Natural killer cell (primary cell): ENCODE data around the gene IRAK1. TPM values are rescaled to one million over a fixed set of nuclear protein-coding genes. Genes with fewer than 3 reads are reported as not detected.

Experiments
- ATAC-seq, 3 donors: fragments of 150-1000 bp in 2 of 3; fragments of 200-7000 bp in 1 of 3; cut with Tn5 transposase; 1 replicate in 1 of 3; 2 replicates in 2 of 3; pipeline ENCODE4 v1.10.0; 2021; ENCODE audit warnings: mild to moderate bottlenecking in 2 of 3, moderate library complexity in 2 of 3
- DNase-seq, 2 donors: peaks; one replicate each; pipeline versions ENCODE4 v3.0.0 to v3.0.0-alpha.2; 2013 to 2021; ENCODE audit warnings: mixed read lengths in 1 of 2
- H3K27ac ChIP-seq: one replicate; pipeline ENCODE4 v1.5.1; 2013; ENCODE audit warnings: mild to moderate bottlenecking, low read length
- H3K27me3 ChIP-seq: one replicate; pipeline ENCODE4 v1.6.1; 2013; ENCODE audit warnings: low read length; ENCODE audit not compliant: control insufficient read depth, insufficient read depth
- H3K36me3 ChIP-seq: one replicate; pipeline ENCODE4 v1.6.1; 2013; ENCODE audit warnings: low read length; ENCODE audit not compliant: control insufficient read depth, insufficient read depth
- H3K4me1 ChIP-seq: one replicate; pipeline ENCODE4 v1.6.1; 2013; ENCODE audit warnings: low read length; ENCODE audit not compliant: control insufficient read depth, insufficient read depth
- H3K4me3 ChIP-seq: one replicate; pipeline ENCODE4 v1.5.1; 2013; ENCODE audit warnings: low read length
- H3K9me3 ChIP-seq: one replicate; pipeline ENCODE4 v1.6.1; 2013; ENCODE audit warnings: low read length; ENCODE audit not compliant: control insufficient read depth, insufficient read depth
- H3K27ac Mint-ChIP-seq, 2 donors: one replicate each; pipeline ENCODE4 v1.8.0; 2022; ENCODE audit warnings: mild to moderate bottlenecking in 2 of 2, mixed read lengths in 2 of 2, moderate library complexity in 1 of 2
- H3K27me3 Mint-ChIP-seq, 2 donors: one replicate each; pipeline ENCODE4 v1.8.0; 2022; ENCODE audit warnings: low read depth in 2 of 2, mixed read lengths in 2 of 2
- H3K36me3 Mint-ChIP-seq: one replicate; pipeline ENCODE4 v1.8.0; 2022; ENCODE audit warnings: mixed read lengths
- H3K4me1 Mint-ChIP-seq, 2 donors: one replicate each; pipeline ENCODE4 v1.8.0; 2022; ENCODE audit warnings: mixed read lengths in 2 of 2
- H3K4me3 Mint-ChIP-seq: one replicate; pipeline ENCODE4 v1.8.0; 2022; ENCODE audit warnings: mild to moderate bottlenecking, moderate library complexity, mixed read lengths
- H3K9me3 Mint-ChIP-seq, 2 donors: one replicate each; pipeline ENCODE4 v1.8.0; 2022; ENCODE audit warnings: mixed read lengths in 2 of 2
- CTCF ChIP-seq: fragments of 200-600 bp; IDR thresholded peaks from one replicate; pipeline ENCODE4 v1.8.0; 2022; ENCODE audit warnings: antibody characterized with exemption
- WGBS: methylation state at CpG from one replicate; pipeline ENCODE4 v1.1.7; 2013; ENCODE audit warnings: missing lambda C conversion rate; ENCODE audit not compliant: insufficient coverage; 5-methylcytosine and 5-hydroxymethylcytosine counted together
- intact Hi-C: fragments of 100-400 bp; cut with micrococcal nuclease; formaldehyde crosslinking; loops from one replicate; pipeline ENCODE4 v1.14.2; 2022
- total RNA-seq, 4 donors: library from RNA; stranded (reverse); fragments of 120-200 nt in 1 of 4; gene quantifications; one replicate each; pipeline versions ENCODE4 v1.2.3 to v1.2.4, GENCODE V29; 2013 to 2022

Gene IRAK1
- 100 to 1,000 TPM in 2 of 3 donors, 10 to 100 TPM in 1; 87.5 to 114 (median 107) TPM for total RNA-seq
- total RNA-seq (2013), result 47.2 TPM

GRCh38 chrX:154019633-154020528, at the start of gene IRAK1:
Gene IRAK1 (minus strand): TSS chrX:154019902. CDS start chrX:154019812, 90 bp downstream.
- no peak for TF ChIP-seq CTCF
- ATAC-seq (peak; percentile 86 to 92 (median 87)), DNase-seq (peak; percentile 53 to 77)
- H3K36me3 Mint-ChIP-seq, result no peaks in the 10 kb centered on the region
- H3K27me3 ChIP-seq, result no peaks in the 10 kb centered on the region
- peaks cover 21% of the 10 kb centered on the region for H3K36me3 ChIP-seq
- H3K4me1 Mint-ChIP-seq, result peaks cover 0 to 6% of the 10 kb centered on the region in 2 donors
- intact Hi-C loops, result loop anchor here (10.0 kb wide), 1 partner anchor 75 kb away; the partner anchor contains the start of gene MECP2
- peak within 1 kb of the TSS; percentile 86 to 91 for H3K27ac Mint-ChIP-seq
- H3K4me1 ChIP-seq, result peaks cover 27% of the 10 kb centered on the region
- H3K27ac ChIP-seq, result peak within 1 kb of the TSS; percentile 77
- no peaks in the 10 kb centered on the region for H3K27me3 Mint-ChIP-seq
- H3K4me3 ChIP-seq, result peak within 1 kb of the TSS; percentile 50
- H3K9me3 ChIP-seq, result no peaks in the 10 kb centered on the region
- peak within 1 kb of the TSS; percentile 89 for H3K4me3 Mint-ChIP-seq
- no peaks in the 10 kb centered on the region for H3K9me3 Mint-ChIP-seq
- WGBS, result under 1% methylated on average over 99 of the region's 99 CpGs

GRCh38 chrX:154068560-154068959, 48.9 kb upstream of the IRAK1 start:
- H3K27me3 ChIP-seq, result no peaks in the 10 kb centered on the region
- no peak overlapping the region for H3K4me3 ChIP-seq
- no peaks in the 10 kb centered on the region for H3K27me3 Mint-ChIP-seq
- WGBS, result 100% methylated on average over 1 of the region's 3 CpGs
- DNase-seq (no peak), ATAC-seq (no peak)
- no peak overlapping the region for H3K4me3 Mint-ChIP-seq
- H3K4me1 ChIP-seq, result peaks cover 35% of the 10 kb centered on the region
- intact Hi-C loops, result no loop called here
- no peaks in the 10 kb centered on the region for H3K36me3 ChIP-seq
- H3K4me1 Mint-ChIP-seq, result peaks cover 42 to 50% of the 10 kb centered on the region in 2 donors
- H3K9me3 Mint-ChIP-seq, result no peaks in the 10 kb centered on the region
- H3K27ac ChIP-seq, result no peak overlapping the region
- H3K27ac Mint-ChIP-seq, result no peak overlapping the region
- H3K36me3 Mint-ChIP-seq, result no peaks in the 10 kb centered on the region
- H3K9me3 ChIP-seq, result no peaks in the 10 kb centered on the region
- no peak for TF ChIP-seq CTCF

GRCh38 chrX:154064637-154065435, 45.1 kb upstream of the IRAK1 start:
- intact Hi-C loops, result no loop called here
- Histone ChIP-seq H3K27ac (no peak overlapping the region), H3K27me3 (no peaks in the 10 kb centered on the region), H3K4me3 (no peak overlapping the region), H3K36me3 (no peaks in the 10 kb centered on the region), H3K9me3 (no peaks in the 10 kb centered on the region), H3K4me1 (peaks cover 45% of the 10 kb centered on the region)
- ATAC-seq, result no peak
- Mint-ChIP-seq H3K9me3 (no peaks in the 10 kb centered on the region), H3K27ac (peak overlapping the region; percentile 39 to 80), H3K27me3 (no peaks in the 10 kb centered on the region), H3K36me3 (no peaks in the 10 kb centered on the region), H3K4me3 (peak overlapping the region; percentile 10), H3K4me1 (peaks cover 48 to 54% of the 10 kb centered on the region in 2 donors)
- no peak for TF ChIP-seq CTCF
- DNase-seq, result no peak
- 72% methylated on average over 6 of the region's 9 CpGs for WGBS
